GM10248 (cell line): Measurements from ENCODE around the gene APOL1.
"Not testable (repeated sequence)": the region's sequence is repeated elsewhere in the genome, so short reads cannot be mapped to it uniquely, and the experiment has no call there.

Experiments used
- CTCF ChIA-PET: fragments of 300-600 bp; sonication (Branson Sonifier 250); formaldehyde crosslinking; extraction: SDS; loops from one replicate; lab custom pipeline; 2021; ENCODE audit warnings: antibody characterized with exemption; lab: Yijun Ruan, JAX
- POLR2A ChIA-PET: fragments of 350-650 bp; sonication (Branson Sonifier 250); formaldehyde crosslinking; extraction: SDS; loops from one replicate; lab custom pipeline; 2020; ENCODE audit warnings: antibody characterized with exemption; lab: Yijun Ruan, JAX
- DNase-seq: peaks from one replicate; pipeline ENCODE4 v3.0.0; 2012; ENCODE audit errors: extremely low spot score
- CTCF ChIP-seq: IDR thresholded peaks from 2 replicates; pipeline ENCODE4 v1.5.1; 2012; ENCODE audit warnings: mild to moderate bottlenecking, low read depth; ENCODE audit errors: extremely low read depth, missing control alignments, control extremely low read depth

Gene APOL1

GRCh38 chr22:36244522-36245391 lies 8.2 kb upstream of the APOL1 start:
- ChIA-PET POLR2A (no interaction called here), CTCF (interaction anchor here (1.5 to 2.4 kb wide), 2 partner anchors 9 to 28 kb away, joined by 4 to 14 read pairs; partner anchors contain the start of gene APOL1)
- TF ChIP-seq CTCF = no peak
- DNase-seq = no peak

GRCh38 chr22:36245805-36246356 lies 7.1 kb upstream of the APOL1 start:
- CTCF ChIA-PET = no interaction called here
- no peak for TF ChIP-seq CTCF
- no peak for DNase-seq
- POLR2A ChIA-PET = no interaction called here

GRCh38 chr22:36246718-36247117 lies 6.2 kb upstream of the APOL1 start:
- no peak for TF ChIP-seq CTCF
- no peak for DNase-seq
- ChIA-PET CTCF (no interaction called here), POLR2A (no interaction called here)

- ChIA-PET POLR2A (no interaction called here), CTCF (interaction anchor here (1.4 to 2.3 kb wide), 2 partner anchors 9 to 30 kb away, joined by 7 read pairs; partner anchors contain the start of gene APOL2)
- no peak for TF ChIP-seq CTCF
- no peak for DNase-seq
Measured at GRCh38 chr22:36247955-36248354, 5.0 kb upstream of the APOL1 start.

GRCh38 chr22:36249160-36249559 lies 3.8 kb upstream of the APOL1 start:
- TF ChIP-seq CTCF = no peak
- POLR2A ChIA-PET = no interaction called here
- CTCF ChIA-PET = interaction anchor here (1.2 to 2.3 kb wide), 3 partner anchors 9 to 29 kb away, joined by 3 to 7 read pairs (median 7); partner anchors contain the start of gene APOL2
- DNase-seq = no peak

GRCh38 chr22:36250292-36250960 lies 2.5 kb upstream of the APOL1 start:
- CTCF ChIA-PET = interaction anchor here (1.0 to 5.7 kb wide), 2 partner anchors 11 to 30 kb away, joined by 3 to 46 read pairs; partner anchors contain the start of gene APOL2
- DNase-seq, POLR2A ChIA-PET: not testable (repeated sequence)

- POLR2A ChIA-PET, DNase-seq: not testable (repeated sequence)
- CTCF ChIA-PET = interaction anchor here (2.5 to 5.7 kb wide), 3 partner anchors 9 to 26 kb away, joined by 9 to 46 read pairs (median 14); partner anchors contain the start of gene APOL2
Measured at GRCh38 chr22:36251979-36252608, 839 bp upstream of the APOL1 start.
